22Rv1 (cell line): Measurements from ENCODE around the gene SPRR2D.
"Not testable (repeated sequence)": the region's sequence is repeated elsewhere in the genome, so short reads cannot be mapped to it uniquely, and the experiment has no call there.

Experiments
- ZFX ChIP-seq: fragments of 450-650 bp; IDR thresholded peaks from 2 replicates; pipeline ENCODE4 v1.6.1; 2017; ENCODE audit warnings: antibody characterized with exemption, borderline replicate concordance
- TF ChIP-seq, protein P1 (sequence below): fragments of 450-650 bp; IDR thresholded peaks from 2 replicates; pipeline ENCODE4 v1.5.1; 2017; ENCODE audit warnings: mild to moderate bottlenecking

DNA sequence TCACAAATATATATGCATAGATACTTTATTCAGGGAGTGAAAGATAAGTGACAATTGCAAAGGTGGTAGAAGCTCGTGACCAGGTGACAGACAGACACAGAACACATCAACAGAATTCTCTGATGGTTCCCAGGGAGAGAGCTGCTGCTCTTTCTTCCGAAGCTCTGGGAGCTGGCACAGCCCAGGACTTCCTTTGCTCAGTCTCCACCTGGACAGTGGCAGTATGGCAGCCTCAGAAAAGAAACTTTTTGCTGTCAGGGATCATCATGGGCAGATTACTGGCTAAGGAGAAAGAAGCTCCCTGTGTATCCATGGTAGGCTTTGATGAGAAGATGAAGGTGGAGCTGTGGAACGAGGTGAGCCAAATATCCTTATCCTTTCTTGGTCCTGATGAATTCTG is 15.2 kb upstream of the SPRR2D start:
- TF ChIP-seq, protein P1, sequence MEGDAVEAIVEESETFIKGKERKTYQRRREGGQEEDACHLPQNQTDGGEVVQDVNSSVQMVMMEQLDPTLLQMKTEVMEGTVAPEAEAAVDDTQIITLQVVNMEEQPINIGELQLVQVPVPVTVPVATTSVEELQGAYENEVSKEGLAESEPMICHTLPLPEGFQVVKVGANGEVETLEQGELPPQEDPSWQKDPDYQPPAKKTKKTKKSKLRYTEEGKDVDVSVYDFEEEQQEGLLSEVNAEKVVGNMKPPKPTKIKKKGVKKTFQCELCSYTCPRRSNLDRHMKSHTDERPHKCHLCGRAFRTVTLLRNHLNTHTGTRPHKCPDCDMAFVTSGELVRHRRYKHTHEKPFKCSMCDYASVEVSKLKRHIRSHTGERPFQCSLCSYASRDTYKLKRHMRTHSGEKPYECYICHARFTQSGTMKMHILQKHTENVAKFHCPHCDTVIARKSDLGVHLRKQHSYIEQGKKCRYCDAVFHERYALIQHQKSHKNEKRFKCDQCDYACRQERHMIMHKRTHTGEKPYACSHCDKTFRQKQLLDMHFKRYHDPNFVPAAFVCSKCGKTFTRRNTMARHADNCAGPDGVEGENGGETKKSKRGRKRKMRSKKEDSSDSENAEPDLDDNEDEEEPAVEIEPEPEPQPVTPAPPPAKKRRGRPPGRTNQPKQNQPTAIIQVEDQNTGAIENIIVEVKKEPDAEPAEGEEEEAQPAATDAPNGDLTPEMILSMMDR, result not testable (repeated sequence)
- not testable (repeated sequence) for TF ChIP-seq ZFX
